ENCODE results near the gene TEX13A.

GRCh38 chrX:105189093-105189492 is 31.4 kb downstream of the TEX13A start:
- no peak for TF ChIP-seq CTCF (IDR thresholded peaks at IDR 0.05)
- TF ChIP-seq POLR2A (IDR thresholded peaks at IDR 0.05): no peak
